Right lung (tissue), 5 donors: ENCODE data around the gene BTN3A1. TPM values are rescaled to one million over a fixed set of nuclear protein-coding genes. Genes with fewer than 3 reads are reported as not detected.
"Not testable (repeated sequence)": the region's sequence is repeated elsewhere in the genome, so short reads cannot be mapped to it uniquely, and the experiment has no call there.

Source experiments
- DNase-seq, 2 donors: peaks; one replicate each; pipeline ENCODE4 v3.0.0-alpha.2; 2013
- polyA plus RNA-seq, 5 donors: library from polyadenylated mRNA; unstranded; fragments of 120-200 nt; gene quantifications; one replicate each; pipeline versions ENCODE4 v1.2.1 to v1.2.3, GENCODE V29; 2013; ENCODE audit warnings: inconsistent platforms in 1 of 5, low replicate concordance in 1 of 5; ENCODE audit not compliant: insufficient read length in 5 of 5, insufficient read depth in 1 of 5

Gene BTN3A1
- polyA plus RNA-seq, 5 donors: 50.0 to 83.2 (median 66.7) TPM

DNA sequence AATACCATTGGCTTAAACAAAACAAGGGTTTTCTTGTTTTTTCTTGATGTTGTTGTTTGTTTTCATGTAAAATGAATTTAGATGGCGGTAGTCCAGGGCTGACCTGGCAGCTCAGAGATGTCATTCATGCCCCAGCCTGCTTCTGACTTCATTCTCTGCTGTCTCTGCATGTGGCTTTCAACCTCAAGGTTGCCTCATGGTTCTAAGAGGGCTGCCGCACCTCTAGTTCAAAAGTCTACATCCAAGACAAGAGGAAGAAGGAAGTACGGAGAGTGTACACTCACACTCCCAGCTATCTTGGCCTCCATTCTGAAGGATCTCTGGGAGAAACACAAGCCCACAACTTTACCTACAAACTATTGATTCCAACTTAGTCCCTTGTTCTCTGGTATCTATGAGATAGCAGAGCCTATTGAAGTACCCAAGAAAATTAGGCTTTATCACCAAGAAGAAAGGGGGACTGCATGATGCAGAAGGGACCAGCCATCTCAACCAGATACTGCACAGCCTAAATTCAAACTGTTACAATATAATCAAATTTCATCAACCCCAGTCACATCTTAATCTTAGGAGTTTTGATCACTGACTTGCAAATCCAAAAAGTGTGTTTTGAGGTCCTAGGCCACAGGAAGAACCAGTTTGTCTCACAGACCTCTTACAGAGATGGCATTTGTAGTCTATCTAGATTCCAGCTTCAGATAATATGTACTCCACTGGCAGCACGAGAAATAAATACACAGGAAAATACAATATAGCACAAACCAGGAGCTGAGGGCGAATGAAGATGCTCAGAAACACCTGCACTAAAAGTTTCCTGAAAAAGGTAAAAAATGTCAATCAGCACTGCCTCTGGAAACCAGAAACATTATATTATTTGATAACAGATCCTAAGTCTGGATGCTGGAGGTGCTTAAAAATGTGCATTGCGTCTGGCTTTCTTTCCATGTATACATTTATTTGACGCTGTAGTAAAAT lies 37.4 kb downstream of the BTN3A1 start:
- no peak for DNase-seq

- no peak for DNase-seq
Observed at GRCh38 chr6:26440977-26441358, 38.9 kb downstream of the BTN3A1 start.

GRCh38 chr6:26441977-26442376 lies 39.9 kb downstream of the BTN3A1 start:
- no peak for DNase-seq

GRCh38 chr6:26445934-26446667 lies 44.0 kb downstream of the BTN3A1 start:
- DNase-seq: no peak

- DNase-seq: no peak
Observed at GRCh38 chr6:26447257-26447656, 45.2 kb downstream of the BTN3A1 start.

DNA sequence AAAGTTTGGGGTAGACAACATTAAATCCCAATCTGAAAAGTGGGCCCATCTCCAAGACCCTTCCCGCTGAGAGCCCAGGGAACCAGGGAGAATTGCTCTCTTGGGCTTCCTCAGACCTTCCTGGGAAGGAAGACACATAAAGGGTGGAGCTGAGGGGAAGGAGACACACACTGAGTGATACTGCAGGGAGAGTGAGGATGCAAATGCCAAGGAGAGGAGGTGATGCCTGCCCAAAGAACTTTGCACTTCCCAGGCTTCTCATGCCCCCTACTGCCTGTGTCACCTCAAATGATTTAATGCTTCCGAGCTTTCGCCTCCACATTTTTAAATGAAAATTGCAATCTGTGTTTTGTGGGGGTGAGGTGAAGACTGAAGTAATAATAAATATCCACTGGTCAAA lies 48.2 kb downstream of the BTN3A1 start:
- no peak for DNase-seq

DNA sequence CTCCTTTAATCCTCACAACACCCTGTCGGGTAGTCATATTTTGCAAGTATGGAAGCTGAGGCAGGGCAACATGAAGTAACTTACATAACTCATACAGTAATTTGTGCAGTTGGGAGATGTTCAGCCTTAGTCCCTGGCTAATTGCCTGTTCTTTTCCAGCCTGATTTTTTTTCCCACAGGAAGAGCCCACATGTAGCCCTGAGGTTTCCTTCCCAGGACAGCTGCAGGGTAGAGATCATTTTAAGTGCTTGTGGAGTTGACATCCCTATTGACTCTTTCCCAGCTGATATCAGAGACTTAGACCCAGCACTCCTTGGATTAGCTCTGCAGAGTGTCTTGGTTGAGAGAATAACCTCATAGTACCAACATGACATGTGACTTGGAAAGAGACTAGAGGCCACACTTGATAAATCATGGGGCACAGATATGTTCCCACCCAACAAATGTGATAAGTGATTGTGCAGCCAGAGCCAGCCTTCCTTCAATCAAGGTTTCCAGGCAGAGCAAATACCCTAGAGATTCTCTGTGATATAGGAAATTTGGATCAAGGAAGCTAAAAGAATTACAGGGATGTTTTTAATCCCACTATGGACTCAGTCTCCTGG lies 50.7 kb downstream of the BTN3A1 start:
- no peak for DNase-seq

- no peak for DNase-seq
Observed at GRCh38 chr6:26454631-26455030, 52.6 kb downstream of the BTN3A1 start.

DNA sequence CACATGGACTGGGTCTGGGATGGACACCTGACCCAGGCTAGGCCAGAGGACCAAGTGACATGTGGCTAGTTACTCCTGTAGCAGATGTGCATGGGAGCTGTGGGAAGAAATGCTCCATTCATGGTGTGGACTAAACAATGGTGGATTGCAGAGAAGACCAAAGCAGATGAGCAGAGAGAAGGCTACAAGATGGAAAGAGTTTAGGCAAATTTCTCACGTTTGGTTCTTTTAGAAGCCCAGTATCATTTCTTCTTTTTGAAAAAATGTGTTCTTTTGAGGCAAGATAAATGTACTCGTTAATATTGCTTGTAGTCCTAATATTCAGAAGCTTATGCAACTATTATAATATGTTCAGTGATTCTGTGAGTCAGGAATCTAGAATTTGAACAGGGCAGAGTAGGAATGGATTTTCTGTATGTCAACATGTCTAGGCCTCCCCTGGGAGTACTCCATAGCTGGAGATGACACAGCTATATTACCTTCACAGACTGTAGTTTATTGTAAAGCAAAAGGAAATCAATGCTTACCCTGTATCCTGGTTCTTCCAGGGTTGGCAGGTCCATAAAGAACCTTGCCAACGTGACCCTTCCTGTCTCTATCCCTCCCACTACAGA lies 53.4 kb downstream of the BTN3A1 start:
- DNase-seq: no peak

GRCh38 chr6:26457264-26457805 lies 55.3 kb downstream of the BTN3A1 start:
- DNase-seq: no peak

GRCh38 chr6:26457806-26458688 lies 56.0 kb downstream of the BTN3A1 start, which contains the start of gene BTN2A1:
TSS of gene BTN2A1 (plus strand) at chr6:26457955. CDS start at chr6:26458637, 682 bp downstream.
- peak; percentile 85 to 90 for DNase-seq

- DNase-seq: no peak
Observed at GRCh38 chr6:26459023-26459810, 57.1 kb downstream of the BTN3A1 start.

DNA sequence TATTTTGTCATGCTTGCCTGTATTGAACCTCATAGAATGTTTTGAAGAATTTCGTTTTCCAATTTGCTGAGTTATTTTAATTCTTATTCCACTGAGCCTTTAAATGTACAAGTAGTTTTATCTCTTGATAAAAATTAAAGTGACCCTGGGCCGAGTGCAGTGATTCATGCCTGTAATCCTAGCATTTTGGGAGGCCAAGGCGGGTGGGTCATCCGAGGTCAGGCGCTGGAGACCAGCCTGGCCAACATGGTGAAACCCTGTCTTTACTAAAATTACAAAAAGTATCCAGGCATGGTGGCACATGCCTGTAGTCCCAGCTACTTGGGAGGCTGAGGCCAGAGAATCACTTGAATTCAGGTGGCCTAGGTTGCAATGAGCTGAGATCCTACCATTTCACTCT lies 59.3 kb downstream of the BTN3A1 start:
- not testable (repeated sequence) for DNase-seq

DNA sequence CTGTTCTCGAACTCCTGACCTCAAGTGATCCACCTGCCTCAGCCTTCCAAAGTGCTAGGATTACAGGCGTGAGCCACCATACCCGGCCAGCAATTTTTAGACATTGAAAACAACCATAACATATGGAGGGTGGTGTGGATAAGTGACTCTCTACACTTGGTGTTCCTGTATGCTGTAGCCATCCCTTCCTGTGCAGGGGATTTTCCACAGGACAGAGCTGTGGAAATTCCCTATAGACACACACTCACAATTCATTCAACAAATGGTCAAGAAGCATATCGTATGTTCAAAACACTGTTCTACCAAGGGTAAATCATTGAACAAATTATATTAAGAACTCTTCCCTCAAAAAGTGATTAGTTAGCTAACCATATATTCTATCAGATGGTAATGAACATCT lies 61.9 kb downstream of the BTN3A1 start:
- no peak for DNase-seq

DNA sequence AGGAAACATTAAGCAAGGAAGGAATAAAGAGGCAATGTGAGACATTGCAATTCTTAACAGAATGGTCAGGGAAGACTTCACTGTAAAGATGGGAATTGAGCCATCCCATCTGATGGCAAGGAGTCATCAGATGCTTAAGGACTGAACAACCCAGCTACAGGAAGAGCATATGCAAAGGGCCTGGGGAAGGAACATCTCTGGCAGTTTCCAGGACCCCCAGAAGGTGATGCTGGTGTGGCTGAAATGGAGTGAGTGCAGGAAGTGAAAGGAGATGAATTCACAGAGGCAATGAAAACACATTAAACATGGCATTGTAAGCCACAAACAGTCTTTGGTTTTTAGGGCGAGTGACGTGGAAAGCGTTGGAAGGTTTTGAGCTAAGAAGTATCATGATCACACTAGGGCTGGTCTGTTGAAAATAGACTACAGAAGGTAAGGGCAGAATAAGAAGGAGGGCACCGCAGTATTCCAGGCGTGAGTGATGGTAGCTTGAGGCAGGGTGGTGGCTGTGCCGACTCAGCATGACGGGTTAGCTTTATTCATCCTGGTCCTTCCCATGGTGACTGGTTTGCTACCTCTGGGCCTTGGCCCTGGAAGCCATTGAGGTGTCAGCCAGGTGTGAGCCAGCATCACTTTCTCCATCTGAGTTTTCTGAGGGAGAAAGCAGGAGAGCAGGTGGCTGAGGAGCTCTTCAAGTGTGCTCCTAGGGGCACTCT lies 62.5 kb downstream of the BTN3A1 start:
- no peak for DNase-seq
